MV-4-11 (cell line): ENCODE measurements around the gene HOXC11.

Experiments used
- DNase-seq: peaks from one replicate; lab custom pipeline; 2025; lab: John Stamatoyannopoulos, UW

The HOXC11 gene

DNA sequence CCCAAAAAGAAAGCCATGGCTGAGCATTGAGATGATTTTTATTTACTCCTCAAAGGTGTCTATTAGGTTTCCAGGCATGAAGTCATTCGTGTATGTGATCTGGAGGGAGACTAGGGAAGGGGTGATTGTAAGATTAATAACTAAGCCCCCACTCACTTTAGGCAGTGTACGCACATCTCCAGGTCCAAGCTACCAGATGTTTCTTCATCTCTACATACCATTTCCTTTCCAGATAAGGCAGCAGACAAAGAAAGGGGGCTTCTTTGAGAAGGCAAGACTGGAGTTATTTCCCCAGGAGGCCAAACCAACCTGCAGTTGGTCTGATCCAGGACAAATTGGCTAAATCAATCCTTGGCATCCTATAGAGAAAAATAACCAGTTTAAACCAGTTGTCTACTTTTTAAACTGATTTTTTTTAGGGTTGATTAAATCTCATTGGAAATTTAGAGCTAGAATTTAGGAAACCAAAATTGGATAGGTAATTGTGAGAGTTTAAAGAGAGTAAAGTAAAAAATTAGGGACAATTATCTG is 30.4 kb upstream of the HOXC11 start:
- DNase-seq: no peak

GRCh38 chr12:53944209-53944608 is 28.7 kb upstream of the HOXC11 start:
- DNase-seq: no peak

GRCh38 chr12:53944907-53945847 is 27.7 kb upstream of the HOXC11 start:
- no peak for DNase-seq

DNA sequence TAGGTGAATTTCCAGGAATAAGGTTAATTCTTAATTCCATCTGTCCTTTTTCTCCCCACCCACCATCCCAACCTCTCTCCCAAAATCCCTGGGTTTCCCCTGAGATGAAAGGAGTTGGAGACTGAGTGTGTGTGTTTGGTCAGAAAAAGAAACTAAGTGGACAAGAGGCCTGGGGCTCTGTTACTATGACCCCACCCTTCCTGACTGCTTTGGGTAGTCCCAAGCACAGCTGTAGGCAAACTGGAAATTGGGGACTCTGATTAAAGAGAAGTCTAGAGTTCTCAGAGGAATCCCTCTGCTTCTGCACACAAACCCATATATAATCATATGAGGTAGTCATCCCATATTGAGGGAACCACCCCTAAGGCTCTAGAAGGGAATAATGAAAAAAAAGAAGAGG is 25.2 kb upstream of the HOXC11 start:
- DNase-seq: no peak

GRCh38 chr12:53948650-53949593 is 24.0 kb upstream of the HOXC11 start:
- DNase-seq: peak; percentile 39

DNA sequence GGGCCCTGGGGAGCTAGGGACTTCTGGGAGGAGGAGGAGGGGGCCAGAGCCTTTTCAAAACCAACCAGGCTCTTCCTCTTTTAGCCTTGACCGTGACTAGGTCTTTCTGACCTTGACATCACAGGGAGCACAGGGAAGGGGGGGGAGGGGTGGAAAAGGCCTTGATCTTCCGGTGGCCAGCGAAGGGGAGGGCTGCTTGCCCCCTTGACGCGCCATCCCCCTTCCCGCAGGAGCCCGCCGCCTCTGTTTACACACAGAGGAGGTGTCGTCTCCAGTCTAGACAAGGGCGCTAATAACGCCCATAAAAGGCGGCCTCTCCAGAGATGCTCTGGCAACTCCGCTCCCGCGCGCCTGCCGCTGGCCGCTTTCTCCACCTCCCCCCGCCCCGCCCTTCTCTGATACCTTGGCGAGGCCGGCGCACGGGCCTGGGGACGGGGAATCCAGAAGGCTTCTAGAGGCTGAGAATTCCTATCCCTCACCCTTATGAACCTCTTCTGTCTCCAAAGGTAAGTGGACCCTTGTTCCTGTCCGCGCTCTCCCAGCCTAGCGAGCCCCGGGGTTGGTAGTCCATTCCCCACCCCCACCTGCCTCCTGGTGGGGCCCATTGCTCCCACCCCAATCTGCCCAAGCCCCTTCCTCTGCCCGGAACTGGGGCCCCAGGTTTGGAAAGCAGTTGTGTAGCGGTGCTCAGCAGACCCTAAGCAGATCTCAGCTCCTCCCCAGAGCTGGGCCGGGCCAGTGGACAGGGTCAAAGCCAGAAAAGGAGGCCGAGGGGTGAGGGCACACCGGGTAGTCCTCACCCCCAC is 23.1 kb upstream of the HOXC11 start:
- DNase-seq: no peak

DNA sequence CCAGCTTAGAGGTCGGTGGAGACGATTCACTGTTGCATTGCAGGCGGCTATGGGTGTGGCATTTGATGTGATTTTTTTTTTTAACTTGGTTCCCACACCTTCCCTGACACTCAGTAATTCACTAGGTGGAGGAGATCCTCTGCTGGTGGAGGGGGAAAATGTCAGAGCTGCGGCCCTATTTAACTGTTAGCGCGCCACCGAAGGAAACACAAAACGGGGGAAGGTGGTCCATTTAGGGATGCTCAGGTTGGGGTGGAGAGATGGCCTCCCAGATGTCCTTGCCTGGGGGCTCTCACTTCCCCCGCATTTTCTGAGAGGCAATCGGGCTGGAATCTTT is 22.5 kb upstream of the HOXC11 start:
- no peak for DNase-seq

DNA sequence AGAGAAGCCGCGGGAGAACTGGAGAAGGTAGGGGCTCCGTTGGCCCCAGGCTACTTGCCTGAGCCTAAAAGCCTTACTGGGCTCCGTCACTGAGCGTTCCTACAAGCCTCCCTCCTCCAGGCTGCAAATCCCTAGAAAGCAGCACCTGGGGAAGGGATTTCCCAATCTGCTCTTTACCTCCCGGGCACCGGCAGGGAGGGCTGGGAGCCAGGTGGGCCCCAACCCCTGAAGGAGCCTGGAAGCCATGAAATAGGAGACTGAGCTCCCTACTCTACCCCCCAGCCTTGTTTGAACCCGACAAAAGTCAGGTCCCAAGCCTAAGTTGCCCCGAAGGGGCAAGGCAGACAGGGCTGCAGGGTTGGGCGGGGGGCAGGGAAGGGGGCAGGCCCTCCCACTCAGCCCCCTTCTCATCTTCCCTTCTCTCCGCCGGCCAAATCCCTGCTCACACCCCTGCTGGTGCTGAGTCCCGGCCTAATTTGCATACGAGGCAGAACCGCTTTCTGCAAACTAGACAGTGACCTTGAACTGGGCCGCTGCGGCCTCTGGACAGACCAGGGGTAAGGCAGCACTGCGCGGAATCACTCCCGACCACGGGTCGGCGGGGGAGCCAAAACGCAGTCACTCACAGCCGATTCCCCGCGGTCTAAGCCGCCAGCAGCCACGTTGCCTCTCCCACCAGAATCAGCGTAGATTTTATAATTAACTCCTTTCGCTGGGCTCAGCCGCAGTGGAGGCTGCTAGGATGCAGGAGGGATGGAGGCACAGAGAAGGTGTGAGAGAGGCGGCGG is 21.9 kb upstream of the HOXC11 start:
- DNase-seq: no peak

GRCh38 chr12:53951577-53952334 is 21.2 kb upstream of the HOXC11 start:
- DNase-seq: no peak

DNA sequence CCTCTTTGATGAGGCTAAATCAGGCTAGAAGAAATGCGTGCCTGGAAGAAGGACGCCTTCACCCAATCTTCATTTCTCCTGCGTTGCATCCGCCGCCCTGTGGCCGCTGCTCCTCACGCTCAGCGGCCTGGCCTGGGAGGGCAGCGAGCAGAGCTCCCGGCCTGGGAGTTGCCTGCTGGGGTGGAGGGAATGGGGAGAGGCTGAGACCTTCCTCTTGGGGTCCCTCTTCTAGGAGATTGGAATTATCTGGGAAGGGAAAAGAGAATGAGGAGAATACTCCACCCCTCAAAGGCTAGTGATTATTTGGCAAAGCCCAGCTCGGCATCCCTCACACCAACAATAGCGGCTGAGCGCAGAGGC is 20.6 kb upstream of the HOXC11 start:
- no peak for DNase-seq

DNA sequence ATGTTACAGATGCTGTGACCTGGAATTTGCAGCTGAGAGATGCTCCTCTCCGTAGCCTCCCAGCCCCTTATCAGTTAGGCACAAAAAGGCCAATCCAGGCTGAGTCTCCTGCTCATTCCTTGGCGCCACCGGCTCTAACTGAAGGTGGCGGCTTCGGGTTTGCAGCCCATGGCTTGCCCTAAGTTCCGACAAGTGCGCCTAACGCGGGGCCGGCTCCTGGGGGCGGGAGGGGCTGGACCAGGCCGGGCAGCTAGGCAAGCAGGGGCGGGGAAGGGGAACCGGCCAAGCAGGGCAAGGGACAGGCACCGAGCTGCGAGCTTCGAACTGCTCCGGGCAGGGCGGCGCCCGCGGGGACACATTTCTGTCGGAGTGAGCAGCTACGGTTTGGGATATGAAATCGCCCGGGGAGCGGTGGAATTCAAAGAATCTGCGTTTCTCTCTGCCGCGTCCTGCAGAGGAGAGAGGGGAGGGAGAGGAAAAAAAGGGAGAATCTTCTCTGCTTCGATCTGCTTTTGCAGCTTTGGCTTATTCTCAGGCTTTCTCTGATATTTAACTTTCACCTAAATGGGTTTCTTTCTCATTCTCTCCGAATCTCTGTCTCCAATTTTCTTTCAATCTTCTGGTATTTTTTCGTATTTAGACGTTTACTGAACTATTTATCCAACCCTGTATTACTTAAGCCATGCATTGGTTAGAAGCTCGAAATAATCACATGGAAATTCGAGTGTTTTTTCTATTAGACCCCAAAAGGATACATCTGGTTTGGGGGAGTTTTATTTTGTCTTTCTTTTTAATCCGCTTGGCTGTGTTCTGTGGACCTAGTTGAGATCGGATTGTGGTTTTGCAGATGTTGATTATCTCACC is 19.8 kb upstream of the HOXC11 start:
- DNase-seq: no peak

DNA sequence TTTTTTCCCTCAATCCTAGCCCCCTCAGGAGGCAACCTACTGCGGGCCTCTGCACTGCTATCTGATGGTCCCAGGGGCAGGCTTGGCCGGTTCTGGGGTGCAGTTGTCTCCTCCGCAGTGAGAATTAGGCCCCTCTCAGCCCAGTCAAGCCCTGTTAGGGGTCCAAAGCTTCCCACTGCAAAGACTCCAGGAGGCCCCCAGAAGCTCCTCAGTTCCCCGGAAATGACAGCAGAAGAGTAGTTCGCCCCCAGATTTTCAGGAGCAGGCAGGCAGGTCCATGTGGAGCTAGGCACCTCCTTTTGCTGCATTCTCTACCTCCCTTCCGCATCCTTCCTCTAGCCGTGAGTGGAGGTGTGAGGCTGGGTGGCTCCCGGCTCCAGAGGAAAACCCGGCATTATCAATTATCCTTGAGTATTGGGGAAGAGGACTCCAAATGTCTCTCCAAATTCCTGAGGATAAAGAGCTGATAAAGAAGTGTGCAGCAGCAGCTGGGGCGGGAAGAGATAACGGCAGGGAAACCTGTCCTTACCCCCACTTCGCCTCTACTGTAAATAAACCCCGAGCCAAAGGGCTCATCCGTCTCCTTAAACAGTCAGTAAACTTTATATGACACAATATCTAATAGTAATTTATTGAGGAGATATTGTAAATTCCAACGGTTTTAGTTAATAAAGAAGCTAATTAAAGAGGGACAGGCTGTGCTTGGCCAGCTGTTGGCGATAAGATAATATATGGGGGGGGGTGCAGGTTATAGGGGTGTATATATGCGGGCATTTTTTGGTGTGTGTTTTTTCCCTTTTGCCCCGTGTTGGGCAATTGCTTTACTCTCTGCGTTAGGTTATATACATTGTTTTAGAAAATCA is 18.9 kb upstream of the HOXC11 start:
- no peak for DNase-seq

DNA sequence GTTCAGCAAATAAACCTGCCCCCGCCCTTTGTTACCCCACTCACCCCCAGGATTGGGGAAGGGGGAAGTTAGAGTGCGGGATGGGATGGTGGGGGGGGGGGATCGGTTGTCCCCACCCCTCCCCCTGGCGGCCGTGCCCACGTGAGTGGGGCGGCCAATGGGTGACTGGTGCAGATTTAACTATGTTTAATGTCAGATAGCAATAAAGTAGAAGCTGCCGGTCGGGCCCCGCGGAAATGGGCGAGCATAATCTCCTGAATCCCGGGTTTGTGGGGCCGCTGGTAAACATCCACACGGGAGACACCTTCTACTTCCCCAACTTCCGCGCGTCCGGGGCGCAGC is 18.3 kb upstream of the HOXC11 start, which contains the start of gene HOXC12:
Gene HOXC12, plus strand, starts transcription at position 210 of the 342 bp plus-strand sequence. Its CDS starts 27 bp downstream, at position 237.
- no peak for DNase-seq

DNA sequence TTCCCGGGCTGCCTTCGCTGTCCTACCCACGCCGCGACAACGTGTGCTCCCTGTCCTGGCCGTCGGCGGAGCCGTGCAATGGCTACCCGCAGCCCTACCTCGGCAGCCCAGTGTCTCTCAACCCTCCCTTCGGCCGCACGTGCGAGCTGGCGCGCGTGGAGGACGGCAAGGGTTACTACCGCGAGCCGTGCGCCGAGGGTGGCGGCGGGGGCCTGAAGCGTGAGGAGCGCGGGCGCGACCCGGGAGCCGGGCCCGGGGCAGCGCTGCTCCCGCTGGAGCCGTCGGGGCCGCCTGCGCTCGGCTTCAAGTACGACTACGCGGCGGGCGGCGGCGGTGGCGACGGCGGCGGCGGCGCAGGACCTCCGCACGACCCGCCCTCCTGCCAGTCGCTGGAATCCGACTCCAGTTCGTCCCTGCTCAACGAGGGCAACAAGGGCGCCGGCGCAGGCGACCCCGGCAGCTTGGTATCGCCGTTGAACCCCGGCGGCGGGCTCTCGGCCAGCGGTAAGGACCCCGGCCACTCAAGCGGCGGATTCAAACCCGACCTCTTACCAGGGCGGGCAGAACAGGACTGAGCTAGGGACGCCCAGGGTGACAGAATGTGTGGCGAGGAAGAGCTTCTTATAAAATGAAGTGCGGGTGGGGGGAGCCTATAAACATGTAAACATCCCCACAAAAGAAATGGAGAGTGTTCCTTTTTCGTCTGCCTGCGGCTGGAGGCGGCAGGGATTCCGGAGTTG is 17.7 kb upstream of the HOXC11 start:
- no peak for DNase-seq

DNA sequence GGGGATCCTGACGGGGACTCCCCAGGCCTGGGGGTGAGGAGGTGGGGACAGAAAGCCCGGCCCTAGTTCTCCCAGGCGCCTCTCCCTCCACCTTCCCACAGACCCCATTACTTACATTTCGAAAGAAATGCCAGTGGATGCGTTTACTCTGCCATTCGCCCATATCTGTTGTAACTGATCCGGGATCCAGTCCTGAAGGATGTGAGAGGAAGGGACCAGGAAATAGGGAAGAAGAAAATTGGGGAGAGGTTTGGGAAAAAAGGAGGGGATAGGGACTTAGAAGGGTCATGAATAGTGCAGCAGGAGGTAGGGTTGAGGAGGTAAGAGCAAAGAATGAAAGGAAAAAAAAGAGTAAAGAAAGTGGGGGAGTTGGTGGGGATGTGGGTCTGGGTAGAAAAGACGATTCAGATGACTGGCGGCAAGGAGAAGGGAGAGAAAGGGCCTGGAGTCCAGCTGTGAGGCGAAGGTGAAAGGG is 17.1 kb upstream of the HOXC11 start:
- DNase-seq: no peak

- no peak for DNase-seq
These were observed 16.6 kb upstream of the HOXC11 start for GRCh38 chr12:53956251-53956887.
